ENCODE results near the gene LTBP4. TPM values are rescaled to one million over a fixed set of nuclear protein-coding genes. Genes with fewer than 3 reads are reported as not detected.

The LTBP4 gene
- total RNA-seq, 4 donors from 2014 or later = 43.5 to 249 (median 65.5) TPM

DNA sequence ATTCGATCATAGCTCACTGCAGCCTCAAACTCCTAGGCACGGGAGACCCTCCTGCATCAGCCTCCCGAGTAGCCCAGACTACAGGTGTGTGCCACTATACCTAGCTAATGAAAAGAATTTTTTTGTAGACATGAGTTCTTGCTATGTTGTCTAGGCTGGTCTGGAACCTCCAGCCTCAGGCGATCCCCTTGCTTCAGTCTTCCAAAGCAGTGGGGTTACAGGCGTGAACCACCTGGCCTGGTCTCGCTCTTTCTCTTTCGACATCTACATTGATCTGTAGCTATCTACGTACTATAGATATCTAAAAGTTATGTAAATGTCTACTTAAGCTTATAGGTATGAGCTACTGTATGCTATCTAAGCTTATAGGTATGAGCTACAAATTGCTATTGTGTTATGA, 56.9 kb downstream of the LTBP4 start:
- WGBS, 2 donors = 87 to 91% methylated on average over 6 to 8 of the region's 8 CpGs
- no peak overlapping the region for H3K27ac ChIP-seq

GRCh38 chr19:40659116-40659515, 57.9 kb downstream of the LTBP4 start:
- intact Hi-C loops (cut with DNase I) = no loop called here
- TF ChIP-seq POLR2A (IDR thresholded peaks at IDR 0.05) = no peak
- TF ChIP-seq, protein P1, sequence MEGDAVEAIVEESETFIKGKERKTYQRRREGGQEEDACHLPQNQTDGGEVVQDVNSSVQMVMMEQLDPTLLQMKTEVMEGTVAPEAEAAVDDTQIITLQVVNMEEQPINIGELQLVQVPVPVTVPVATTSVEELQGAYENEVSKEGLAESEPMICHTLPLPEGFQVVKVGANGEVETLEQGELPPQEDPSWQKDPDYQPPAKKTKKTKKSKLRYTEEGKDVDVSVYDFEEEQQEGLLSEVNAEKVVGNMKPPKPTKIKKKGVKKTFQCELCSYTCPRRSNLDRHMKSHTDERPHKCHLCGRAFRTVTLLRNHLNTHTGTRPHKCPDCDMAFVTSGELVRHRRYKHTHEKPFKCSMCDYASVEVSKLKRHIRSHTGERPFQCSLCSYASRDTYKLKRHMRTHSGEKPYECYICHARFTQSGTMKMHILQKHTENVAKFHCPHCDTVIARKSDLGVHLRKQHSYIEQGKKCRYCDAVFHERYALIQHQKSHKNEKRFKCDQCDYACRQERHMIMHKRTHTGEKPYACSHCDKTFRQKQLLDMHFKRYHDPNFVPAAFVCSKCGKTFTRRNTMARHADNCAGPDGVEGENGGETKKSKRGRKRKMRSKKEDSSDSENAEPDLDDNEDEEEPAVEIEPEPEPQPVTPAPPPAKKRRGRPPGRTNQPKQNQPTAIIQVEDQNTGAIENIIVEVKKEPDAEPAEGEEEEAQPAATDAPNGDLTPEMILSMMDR (IDR thresholded peaks at IDR 0.05) = no peak
- 76 to 78% methylated on average over 4 to 5 of the region's 5 CpGs for WGBS, 2 donors
- no peak for DNase-seq
- Histone ChIP-seq H3K4me1 (peaks cover 5 to 18% (median 6%) of the 10 kb centered on the region in 3 donors), H3K4me3 (no peak overlapping the region), H3K36me3 (no peaks in the 10 kb centered on the region), H3K27ac (peak overlapping the region in 2 of 4 donors; percentile 36 to 66), H3K9me3 (no peaks in the 10 kb centered on the region), H3K27me3 (no peaks in the 10 kb centered on the region)

More for the DNA sequence above, 56.9 kb downstream of the LTBP4 start:
- H3K9me3 ChIP-seq = no peaks in the 10 kb centered on the region
- DNase-seq = no peak
- no peak overlapping the region for H3K4me3 ChIP-seq
- TF ChIP-seq, protein P1 (IDR thresholded peaks at IDR 0.05) = no peak
- no peak for TF ChIP-seq POLR2A (IDR thresholded peaks at IDR 0.05)
- intact Hi-C loops (cut with DNase I) = no loop called here
- H3K36me3 ChIP-seq = no peaks in the 10 kb centered on the region
- H3K4me1 ChIP-seq = peaks cover 0 to 7% (median 0%) of the 10 kb centered on the region in 3 donors
- H3K27me3 ChIP-seq = no peaks in the 10 kb centered on the region

DNA sequence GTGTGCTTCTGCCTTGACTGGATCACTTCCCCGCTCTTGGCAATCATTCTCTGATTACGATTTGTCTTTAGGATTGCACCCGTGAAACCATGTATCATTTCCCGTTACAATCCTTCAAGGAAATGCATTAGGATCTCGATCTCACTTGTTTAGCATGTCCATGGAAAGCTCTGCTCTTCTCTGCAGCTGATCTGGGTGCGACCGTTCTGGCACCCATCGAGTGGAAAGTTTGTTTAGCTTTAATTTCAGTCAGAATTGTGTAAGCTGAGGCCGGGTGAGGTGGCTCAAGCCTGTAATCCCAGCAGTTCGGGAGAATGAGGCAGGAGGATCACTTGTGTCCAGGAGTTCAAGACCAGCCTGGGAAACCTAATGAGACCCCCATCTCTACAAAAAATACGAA, 58.4 kb downstream of the LTBP4 start:
- Histone ChIP-seq H3K4me1 (peaks cover 5 to 19% (median 6%) of the 10 kb centered on the region in 3 donors), H3K27me3 (no peaks in the 10 kb centered on the region), H3K4me3 (no peak overlapping the region), H3K9me3 (no peaks in the 10 kb centered on the region), H3K27ac (peak overlapping the region in 2 of 4 donors; percentile 36 to 66), H3K36me3 (no peaks in the 10 kb centered on the region)
- DNase-seq = no peak
- WGBS, 2 donors = 52 to 57% methylated on average over 11 of the region's 11 CpGs
- no peak for TF ChIP-seq POLR2A (IDR thresholded peaks at IDR 0.05)
- TF ChIP-seq, protein P1 (IDR thresholded peaks at IDR 0.05) = no peak
- intact Hi-C loops (cut with DNase I) = no loop called here

GRCh38 chr19:40661616-40662015, 60.4 kb downstream of the LTBP4 start:
- 67 to 77% methylated on average over 1 of the region's 1 CpG for WGBS, 2 donors
- no peak overlapping the region for H3K4me3 ChIP-seq
- no peaks in the 10 kb centered on the region for H3K9me3 ChIP-seq
- H3K36me3 ChIP-seq = no peaks in the 10 kb centered on the region
- intact Hi-C loops (cut with DNase I) = loop anchor here (5.0 to 10.0 kb wide), 2 partner anchors 151 to 473 kb away; no protein-coding TSS in a partner anchor
- TF ChIP-seq POLR2A (IDR thresholded peaks at IDR 0.05) = no peak
- TF ChIP-seq, protein P1 (IDR thresholded peaks at IDR 0.05) = no peak
- no peak overlapping the region for H3K27ac ChIP-seq
- no peaks in the 10 kb centered on the region for H3K27me3 ChIP-seq
- peaks cover 5 to 27% (median 8%) of the 10 kb centered on the region in 3 donors for H3K4me1 ChIP-seq
- DNase-seq = no peak

- Histone ChIP-seq H3K27ac (peak overlapping the region; percentile 79 to 93 (median 86)), H3K36me3 (peaks cover 0 to 14% (median 8%) of the 10 kb centered on the region in 3 donors), H3K27me3 (no peaks in the 10 kb centered on the region), H3K4me1 (peaks cover 5 to 32% (median 11%) of the 10 kb centered on the region in 3 donors), H3K4me3 (peak overlapping the region; percentile 59 to 83 (median 69)), H3K9me3 (no peaks in the 10 kb centered on the region)
- DNase-seq = peak; percentile 49
- peak in 1 of 4 donors; percentile 37 for TF ChIP-seq POLR2A (IDR thresholded peaks at IDR 0.05)
- TF ChIP-seq, protein P1 (IDR thresholded peaks at IDR 0.05) = peak in 5 of 6 experiments; percentile 98 to 99 (median 99)
- intact Hi-C loops (cut with DNase I) = loop anchor here (5.0 to 10.0 kb wide), 2 partner anchors 149 to 472 kb away; no protein-coding TSS in a partner anchor
- WGBS, 2 donors = 0 to 1% methylated on average over 23 to 41 of the region's 60 CpGs
Observed at GRCh38 chr19:40662925-40663694, 61.9 kb downstream of the LTBP4 start.
